IMR-90 (cell line): ENCODE results near the gene PPAT. TPM values are rescaled to one million over a fixed set of nuclear protein-coding genes. Genes with fewer than 3 reads are reported as not detected.
A peak's percentile ranks its signal among the peaks of the same experiment; 100 is the strongest.

ENCODE experiments used
- ATAC-seq: fragments of 200-7000 bp; cut with Tn5 transposase; 2 replicates; pipeline ENCODE4 v1.9.1; 2020; ENCODE audit warnings: low read depth, mild to moderate bottlenecking, moderate library complexity
- BruUV-seq: library from RNA; stranded (reverse); fragments of 400-500 nt; replicated peaks from 2 replicates; lab custom pipeline; 2021; lab: Mats Ljungman, UMichigan
- CTCF ChIA-PET: fragments of 300-600 bp; formaldehyde crosslinking; extraction: SDS; loops from one replicate; lab custom pipeline; 2021; ENCODE audit warnings: antibody characterized with exemption; lab: Yijun Ruan, JAX
- POLR2A ChIA-PET: fragments of 300-600 bp; sonication (Branson Sonifier 250); formaldehyde crosslinking; loops from one replicate; lab custom pipeline; 2022; ENCODE audit warnings: antibody characterized with exemption; ENCODE audit not compliant: unreplicated experiment; lab: Charles Lee
- DNase-seq: peaks from one replicate; pipeline ENCODE4 v3.0.0; 2013
- H2AFZ ChIP-seq: replicated peaks from 2 replicates; pipeline ENCODE3; 2013; ENCODE audit warnings: low read length, mild to moderate bottlenecking; ENCODE audit not compliant: poor library complexity
- H2AK5ac ChIP-seq: 2 replicates; pipeline ENCODE4 v1.6.1; 2013; ENCODE audit warnings: low read depth, low read length, inconsistent platforms
- H2AK9ac ChIP-seq: replicated peaks from 2 replicates; pipeline ENCODE3; 2013; ENCODE audit warnings: mild to moderate bottlenecking, low read depth, low read length, moderate library complexity; ENCODE audit not compliant: poor library complexity
- H2BK120ac ChIP-seq: 2 replicates; pipeline ENCODE4 v1.6.1; 2013; ENCODE audit warnings: low read depth, low read length, inconsistent platforms
- H2BK15ac ChIP-seq: 3 replicates; pipeline ENCODE4 v1.6.1; 2013; ENCODE audit warnings: low read depth, low read length, inconsistent platforms
- H2BK20ac ChIP-seq: 2 replicates; pipeline ENCODE4 v1.6.1; 2013; ENCODE audit warnings: low read depth, mild to moderate bottlenecking, inconsistent platforms, low read length, moderate library complexity
- H2BK5ac ChIP-seq: 2 replicates; pipeline ENCODE4 v1.6.1; 2013; ENCODE audit warnings: mild to moderate bottlenecking, low read depth, low read length, inconsistent platforms; ENCODE audit not compliant: poor library complexity, severe bottlenecking
- H3K14ac ChIP-seq: replicated peaks from 2 replicates; pipeline ENCODE4 v1.6.1; 2013; ENCODE audit warnings: low read depth, low read length, inconsistent platforms
- H3K18ac ChIP-seq: 2 replicates; pipeline ENCODE4 v1.6.1; 2013; ENCODE audit warnings: low read depth, low read length, control low read depth
- H3K23ac ChIP-seq: 2 replicates; pipeline ENCODE4 v1.6.1; 2013; ENCODE audit warnings: low read depth, low read length, inconsistent platforms
- H3K27ac ChIP-seq: 2 replicates; pipeline ENCODE4 v1.5.1; 2013; ENCODE audit warnings: mild to moderate bottlenecking, control low read depth, low read length; ENCODE audit not compliant: insufficient read depth
- H3K27me3 ChIP-seq: 2 replicates; pipeline ENCODE4 v1.6.1; 2013; ENCODE audit warnings: low read length; ENCODE audit not compliant: control insufficient read depth, insufficient read depth
- H3K36me3 ChIP-seq: 2 replicates; pipeline ENCODE4 v1.6.1; 2013; ENCODE audit warnings: low read length, mixed read lengths; ENCODE audit not compliant: control insufficient read depth, insufficient read depth
- H3K4ac ChIP-seq: 2 replicates; pipeline ENCODE4 v1.6.1; 2013; ENCODE audit warnings: low read depth, low read length, inconsistent platforms
- H3K4me1 ChIP-seq: 2 replicates; pipeline ENCODE4 v1.6.1; 2013; ENCODE audit warnings: low read length, mixed read lengths; ENCODE audit not compliant: control insufficient read depth, insufficient read depth
- H3K4me2 ChIP-seq: 2 replicates; pipeline ENCODE4 v1.6.1; 2013; ENCODE audit warnings: low read depth, mild to moderate bottlenecking, control low read depth, low read length, moderate library complexity
- H3K4me3 ChIP-seq: 2 replicates; pipeline ENCODE4 v1.5.1; 2013; ENCODE audit warnings: low read depth, mild to moderate bottlenecking, control low read depth, low read length, moderate library complexity; ENCODE audit not compliant: insufficient read depth
- H3K56ac ChIP-seq: 2 replicates; pipeline ENCODE4 v1.6.1; 2013; ENCODE audit warnings: low read length, inconsistent platforms; ENCODE audit not compliant: insufficient read depth; ENCODE audit errors: extremely low read depth
- H3K79me1 ChIP-seq, 2 experiments: 2 replicates each; pipeline ENCODE4 v1.6.1; 2013; ENCODE audit warnings: low read length in 2 of 2, inconsistent platforms in 1 of 2, low read depth in 1 of 2
- H3K9ac ChIP-seq: 2 replicates; pipeline ENCODE4 v1.6.1; 2013; ENCODE audit warnings: low read depth, low read length, control low read depth
- H3K9me1 ChIP-seq: 2 replicates; pipeline ENCODE4 v1.6.1; 2013; ENCODE audit warnings: low read length, inconsistent platforms; ENCODE audit not compliant: insufficient read depth
- H3K9me3 ChIP-seq: 2 replicates; pipeline ENCODE4 v1.6.1; 2013; ENCODE audit warnings: low read length; ENCODE audit not compliant: control insufficient read depth, insufficient read depth
- H4K20me1 ChIP-seq: 2 replicates; pipeline ENCODE4 v1.6.1; 2013; ENCODE audit warnings: low read length, inconsistent platforms; ENCODE audit not compliant: insufficient read depth
- H4K5ac ChIP-seq: 2 replicates; pipeline ENCODE4 v1.6.1; 2013; ENCODE audit warnings: mild to moderate bottlenecking, low read depth, low read length, control low read depth
- H4K8ac ChIP-seq, 2 experiments: 2 replicates each; pipeline ENCODE4 v1.6.1; 2013; ENCODE audit warnings: low read depth in 2 of 2, low read length in 2 of 2, control low read depth in 1 of 2, inconsistent platforms in 1 of 2
- H4K91ac ChIP-seq: 2 replicates; pipeline ENCODE4 v1.6.1; 2013; ENCODE audit warnings: low read depth, low read length, inconsistent platforms; ENCODE audit not compliant: insufficient read depth
- CEBPB ChIP-seq: IDR thresholded peaks from 2 replicates; pipeline ENCODE4 v1.6.1; 2012; ENCODE audit warnings: low read depth, low read length, improper control_type of control experiment
- CTCF ChIP-seq: conservative IDR thresholded peaks from 2 replicates; pipeline ENCODE4 v1.5.1; 2012; ENCODE audit warnings: mild to moderate bottlenecking, low read depth, low read length, improper control_type of control experiment
- ELK1 ChIP-seq: fragments of 150-350 bp; IDR thresholded peaks from 2 replicates; pipeline ENCODE4 v1.6.1; 2016; ENCODE audit warnings: low read depth, mild to moderate bottlenecking, low read length, moderate library complexity, borderline replicate concordance
- FOS ChIP-seq: fragments of 150-350 bp; IDR thresholded peaks from 2 replicates; pipeline ENCODE4 v1.6.1; 2016; ENCODE audit warnings: low read depth, low read length
- MAFK ChIP-seq: IDR thresholded peaks from 2 replicates; pipeline ENCODE4 v1.6.1; 2012; ENCODE audit warnings: low read depth, low read length, improper control_type of control experiment
- MAZ ChIP-seq: IDR thresholded peaks from 2 replicates; pipeline ENCODE4 v1.6.1; 2012; ENCODE audit warnings: low read depth, mild to moderate bottlenecking, low read length, improper control_type of control experiment, moderate library complexity, borderline replicate concordance
- MXI1 ChIP-seq: IDR thresholded peaks from 2 replicates; pipeline ENCODE4 v1.6.1; 2012; ENCODE audit warnings: low read depth, mild to moderate bottlenecking, low read length, moderate library complexity, borderline replicate concordance
- NFE2L2 ChIP-seq: fragments of 150-350 bp; IDR thresholded peaks from 2 replicates; pipeline ENCODE4 v1.6.1; 2016; ENCODE audit warnings: low read depth, mild to moderate bottlenecking, low read length
- POLR2A ChIP-seq: IDR thresholded peaks from 2 replicates; pipeline ENCODE4 v1.6.1; 2012; ENCODE audit warnings: mild to moderate bottlenecking, low read depth, low read length
- RAD21 ChIP-seq: IDR thresholded peaks from 2 replicates; pipeline ENCODE4 v1.6.1; 2012; ENCODE audit warnings: low read length, improper control_type of control experiment
- RFX5 ChIP-seq: IDR thresholded peaks from 2 replicates; pipeline ENCODE4 v1.8.0; 2012; ENCODE audit warnings: low read depth, mild to moderate bottlenecking, low read length, moderate library complexity
- WGBS, 2 experiments: methylation state at CpG; one replicate each; pipeline versions ENCODE4 v1.1.5 to v1.1.7; 2013; ENCODE audit warnings: missing lambda C conversion rate in 2 of 2; ENCODE audit not compliant: insufficient read length in 1 of 2; ENCODE audit errors: extremely low coverage in 2 of 2; 5-methylcytosine and 5-hydroxymethylcytosine counted together
- dilution Hi-C: fragments of 300-500 bp; cut with HindIII; formaldehyde crosslinking; loops from one replicate; pipeline ENCODE4 v1.14.3; 2018; ENCODE audit warnings: low sequenced_read_pairs; ENCODE audit not compliant: unreplicated experiment
- in situ Hi-C: fragments of 300-500 bp; cut with MboI; formaldehyde crosslinking; loops from 3 replicates; pipeline ENCODE4 v1.14.3; 2019; ENCODE audit warnings: low sequenced_read_pairs, inconsistent platforms, mixed read lengths
- intact Hi-C: fragments of 100-400 bp; cut with micrococcal nuclease; formaldehyde crosslinking; loops from 2 replicates; pipeline ENCODE4 v1.10.0; 2022
- polyA plus RNA-seq, 3 experiments: library from polyadenylated mRNA; depleted of rRNA; stranded (reverse); fragments of >200 nt; gene quantifications; 2 replicates each; pipeline ENCODE4 v1.2.3, GENCODE V29; 2012; ENCODE audit warnings: low replicate concordance in 1 of 3
- total RNA-seq: library from RNA; depleted of rRNA; stranded (reverse); fragments of >200 nt; gene quantifications from 2 replicates; pipeline ENCODE4 v1.2.3, GENCODE V29; 2012

The PPAT gene
- total and polyA plus RNA-seq, 2 of the 4 experiments (the other 2 are of a cell fraction): 7.0 to 21.1 TPM

- Histone ChIP-seq H3K4me1 (no peaks in the 10 kb centered on the region), H3K36me3 (peaks cover 4% of the 10 kb centered on the region; the same call in 1 of the 2 replicates), H3K9me3 (no peaks in the 10 kb centered on the region), H3K4ac (no peak overlapping the region), H4K8ac (no peak overlapping the region), H4K5ac (no peak overlapping the region), H3K18ac (no peak overlapping the region), H3K14ac (no peak overlapping the region), H3K27ac (no peak overlapping the region), H3K4me2 (no peak overlapping the region), H2BK5ac (no peak overlapping the region), H3K4me3 (no peak overlapping the region), H4K91ac (no peak overlapping the region), H3K9me1 (no peaks in the 10 kb centered on the region; the same call in 1 of the 2 replicates), H2BK120ac (no peak overlapping the region), H2AFZ (no peak overlapping the region), H2BK20ac (no peak overlapping the region), H2AK9ac (no peak overlapping the region), H3K27me3 (no peaks in the 10 kb centered on the region), H3K9ac (no peak overlapping the region), H3K79me1 (no peaks in the 10 kb centered on the region), H2BK15ac (no peak overlapping the region), H4K20me1 (no peaks in the 10 kb centered on the region), H2AK5ac (no peak overlapping the region), H3K23ac (no peak overlapping the region), H3K56ac (no peak overlapping the region)
- dilution Hi-C loops: no loop called here
- no CpG with 5 or more reads among the region's 1 CpG for WGBS, 2 experiments
- intact Hi-C loops: loop anchor here (5.0 kb wide), 1 partner anchor 45 kb away; no protein-coding TSS in a partner anchor
- ChIA-PET POLR2A (no interaction called here), CTCF (no interaction called here)
- TF ChIP-seq CTCF: no peak
- no peak for TF ChIP-seq POLR2A
- TF ChIP-seq RFX5: no peak
- TF ChIP-seq RAD21: no peak
- TF ChIP-seq ELK1: no peak
- no peak for TF ChIP-seq NFE2L2
- no peak for TF ChIP-seq FOS
- no peak for TF ChIP-seq MXI1
- TF ChIP-seq MAZ: no peak
- no peak for TF ChIP-seq CEBPB
- no peak for TF ChIP-seq MAFK
- ATAC-seq: peak; percentile 53
- peak; percentile 57 for DNase-seq
- in situ Hi-C loops: no loop called here
- no TSS peak for BruUV-seq
Observed at GRCh38 chr4:56372774-56373173, 62.6 kb downstream of the PPAT start.
